GM12878 (cell line): Measurements from ENCODE around the gene PMEL. TPM values are rescaled to one million over a fixed set of nuclear protein-coding genes. Genes with fewer than 3 reads are reported as not detected.
A peak's percentile ranks its signal among the peaks of the same experiment; 100 is the strongest.

Experiments
- ATAC-seq: fragments of 200-7000 bp; cut with Tn5 transposase; 3 replicates; pipeline ENCODE4 v1.9.1; 2020; ENCODE audit warnings: mild to moderate bottlenecking, moderate library complexity
- BruUV-seq: library from RNA; stranded (reverse); fragments of 400-500 nt; replicated peaks from 2 replicates; lab custom pipeline; 2021; lab: Mats Ljungman, UMichigan
- CTCF ChIA-PET: fragments of 300-600 bp; sonication (Branson Sonifier 250); formaldehyde crosslinking; extraction: SDS; loops from one replicate; lab custom pipeline; 2021; ENCODE audit warnings: inconsistent platforms; lab: Yijun Ruan, JAX
- POLR2A ChIA-PET: fragments of 350-600 bp; formaldehyde crosslinking; extraction: SDS; loops from one replicate; lab custom pipeline; 2021; ENCODE audit warnings: inconsistent platforms; lab: Charles Lee
- RAD21 ChIA-PET: fragments of 300-600 bp; sonication (Branson Sonifier 250); formaldehyde crosslinking; loops from one replicate; lab custom pipeline; 2023; ENCODE audit warnings: antibody characterized with exemption; ENCODE audit not compliant: unreplicated experiment; lab: Charles Lee
- SMC1A ChIA-PET: fragments of 300-600 bp; sonication (Branson Sonifier 250); formaldehyde crosslinking; loops from one replicate; lab custom pipeline; 2023; ENCODE audit not compliant: unreplicated experiment, uncharacterized antibody; lab: Charles Lee
- DNase-seq: peaks from one replicate; pipeline ENCODE4 v3.0.0-alpha.2; 2011; ENCODE audit warnings: low read depth, low spot score
- FAIRE-seq: peaks from 3 replicates; lab custom pipeline; 2011; peaks lifted over from hg19 to GRCh38; lab: Jason Lieb, UNC
- H2AFZ ChIP-seq: 2 replicates; pipeline ENCODE4 v1.6.0; 2011; ENCODE audit warnings: low read depth, low read length, control low read depth; ENCODE audit not compliant: control insufficient read depth
- H3K27ac ChIP-seq: 2 replicates; pipeline ENCODE4 v1.5.1; 2011; ENCODE audit warnings: control low read depth; ENCODE audit not compliant: control insufficient read depth, insufficient read depth
- H3K27me3 ChIP-seq, 2 experiments: replicated peaks in 1 of 2; 2 replicates each; pipeline versions ENCODE4 v1.6.0 to v1.6.1; 2011; ENCODE audit warnings: low read length in 1 of 2; ENCODE audit not compliant: control insufficient read depth in 2 of 2, insufficient read depth in 2 of 2
- H3K36me3 ChIP-seq, 2 experiments: 2 replicates each; pipeline ENCODE4 v1.5.1; 2011; ENCODE audit warnings: low read length in 1 of 2; ENCODE audit not compliant: control insufficient read depth in 2 of 2, insufficient read depth in 2 of 2
- H3K4me1 ChIP-seq: 2 replicates; pipeline ENCODE4 v1.6.1; 2011; ENCODE audit warnings: mild to moderate bottlenecking, low read length, moderate library complexity, mixed read lengths; ENCODE audit not compliant: control insufficient read depth, insufficient read depth
- H3K4me2 ChIP-seq: 2 replicates; pipeline ENCODE4 v1.6.0; 2011; ENCODE audit warnings: control low read depth; ENCODE audit not compliant: control insufficient read depth, insufficient read depth
- H3K4me3 ChIP-seq: fragments of 200-600 bp; sonication (generic); 2 replicates; pipeline ENCODE4 v1.5.1; 2016
- H3K79me2 ChIP-seq: 2 replicates; pipeline ENCODE4 v1.6.0; 2011; ENCODE audit warnings: low read length; ENCODE audit not compliant: control insufficient read depth, insufficient read depth
- H3K9ac ChIP-seq: 2 replicates; pipeline ENCODE4 v1.8.0; 2011; ENCODE audit warnings: low read length, control low read depth, mixed read lengths; ENCODE audit not compliant: control insufficient read depth, insufficient read depth
- H3K9me3 ChIP-seq: replicated peaks from 3 replicates; pipeline ENCODE4 v1.5.1; 2011; ENCODE audit warnings: mild to moderate bottlenecking, low read length; ENCODE audit not compliant: control insufficient read depth, insufficient read depth
- H4K20me1 ChIP-seq: 2 replicates; pipeline ENCODE4 v1.6.0; 2011; ENCODE audit not compliant: control insufficient read depth, insufficient read depth
- ASH2L ChIP-seq: fragments of 300-600, 200-600 bp; sonication (generic); IDR thresholded peaks from 2 replicates; pipeline ENCODE4 v1.6.1; 2017; ENCODE audit warnings: low read depth, mild to moderate bottlenecking, borderline replicate concordance
- ATF7 ChIP-seq: fragments of 450-650 bp; IDR thresholded peaks from 2 replicates; pipeline ENCODE4 v1.6.1; 2016; ENCODE audit warnings: low read depth, mild to moderate bottlenecking
- CBX3 ChIP-seq: fragments of 200-600 bp; sonication (generic); IDR thresholded peaks from 2 replicates; pipeline ENCODE4 v1.6.1; 2016; ENCODE audit warnings: low read depth, borderline replicate concordance
- CREM ChIP-seq: IDR thresholded peaks from 2 replicates; pipeline ENCODE4 v1.6.1; 2014; ENCODE audit warnings: antibody characterized with exemption, low read depth
- DPF2 ChIP-seq: fragments of 450-650 bp; IDR thresholded peaks from 2 replicates; pipeline ENCODE4 v1.6.1; 2017; ENCODE audit warnings: mild to moderate bottlenecking
- EP300 ChIP-seq, 2 experiments: fragments of 150-350 bp in 1 of 2; IDR thresholded peaks; 2 replicates each; pipeline ENCODE4 v1.6.1; 2011 to 2012; ENCODE audit warnings: low read depth in 2 of 2, low read length in 2 of 2, borderline replicate concordance in 1 of 2, improper control_type of control experiment in 1 of 2, inconsistent platforms in 1 of 2; ENCODE audit not compliant: control insufficient read depth in 1 of 2
- HDGF ChIP-seq: fragments of 450-650 bp; IDR thresholded peaks from 2 replicates; pipeline ENCODE4 v1.6.1; 2016; ENCODE audit warnings: antibody characterized with exemption
- JUND ChIP-seq: IDR thresholded peaks from 2 replicates; pipeline ENCODE4 v1.6.1; 2012; ENCODE audit warnings: low read depth, mild to moderate bottlenecking, low read length, improper control_type of control experiment, moderate library complexity
- NR2C1 ChIP-seq: fragments of 450-650 bp; IDR thresholded peaks from 2 replicates; pipeline ENCODE4 v1.6.1; 2017; ENCODE audit warnings: antibody characterized with exemption, mild to moderate bottlenecking, moderate library complexity
- NR2F1 ChIP-seq: fragments of 450-650 bp; conservative IDR thresholded peaks from 2 replicates; pipeline ENCODE4 v1.6.1; 2017; ENCODE audit warnings: mild to moderate bottlenecking
- NRF1 ChIP-seq: conservative IDR thresholded peaks from 2 replicates; pipeline ENCODE4 v1.6.1; 2011; ENCODE audit warnings: mild to moderate bottlenecking, low read depth, low read length, improper control_type of control experiment
- POLR2AphosphoS5 ChIP-seq: IDR thresholded peaks from 2 replicates; pipeline ENCODE4 v1.6.1; 2011; ENCODE audit warnings: mild to moderate bottlenecking, low read length, inconsistent platforms
- RBBP5 ChIP-seq: fragments of 200-600 bp; sonication (generic); conservative IDR thresholded peaks from 2 replicates; pipeline ENCODE4 v1.6.1; 2016
- STAT3 ChIP-seq: IDR thresholded peaks from 2 replicates; pipeline ENCODE4 v1.6.1; 2011; ENCODE audit warnings: low read depth, low read length, improper control_type of control experiment
- YY1 ChIP-seq: IDR thresholded peaks from 2 replicates; pipeline ENCODE4 v1.6.1; 2011; ENCODE audit warnings: low read depth, mild to moderate bottlenecking, low read length
- WGBS: methylation state at CpG from one replicate; pipeline ENCODE4 v1.1.6; 2016; ENCODE audit warnings: low lambda C conversion rate; ENCODE audit not compliant: insufficient replicate concordance, insufficient coverage; ENCODE audit errors: missing lambda C conversion rate; 5-methylcytosine and 5-hydroxymethylcytosine counted together
- in situ Hi-C: fragments of 300-500 bp; cut with MboI; formaldehyde crosslinking; loops from 9 replicates; pipeline ENCODE4 v1.14.3; 2018; ENCODE audit warnings: mixed read lengths
- intact Hi-C: fragments of 100-400 bp; cut with micrococcal nuclease; formaldehyde crosslinking; loops from one replicate; pipeline ENCODE4 v1.14.2; 2022; ENCODE audit not compliant: unreplicated experiment
- polyA plus RNA-seq, 11 experiments: library from polyadenylated mRNA; depleted of rRNA in 4 of 11; unstranded in 6 of 11; stranded (reverse) in 5 of 11; fragments of >200 nt; fragmentation: Nextera tagmentation in 4 of 11; fragmentation: Illumina TruSeq in 1 of 11; extraction: Ambion mirVana in 4 of 11; extraction: Trizol in 1 of 11; gene quantifications; 1 replicate in 1 of 11; 2 replicates in 10 of 11; pipeline versions ENCODE4 v1.2.1 to v1.2.3, GENCODE V29; 2011 to 2016; ENCODE audit warnings: inconsistent platforms in 2 of 11, missing spikeins in 2 of 11, low read depth in 1 of 11
- total RNA-seq, 4 experiments: library from RNA; depleted of rRNA in 3 of 4; stranded (reverse); fragments of >200 nt in 3 of 4; fragmentation: Illumina TruSeq in 1 of 4; extraction: Trizol in 1 of 4; gene quantifications; 2 replicates each; pipeline versions ENCODE4 v1.2.1 to v1.2.3, GENCODE V29; 2013 to 2021
- TF ChIP-seq, protein P1 (sequence below): fragments of 450-650 bp; IDR thresholded peaks from 2 replicates; pipeline ENCODE4 v1.6.1; 2016; ENCODE audit warnings: mild to moderate bottlenecking
- TF ChIP-seq, protein P2 (sequence below): IDR thresholded peaks from 2 replicates; pipeline ENCODE4 v1.6.1; 2012; ENCODE audit warnings: low read depth, low read length, improper control_type of control experiment
- TF ChIP-seq, protein P3 (sequence below): IDR thresholded peaks from 2 replicates; pipeline ENCODE4 v1.6.1; 2012; ENCODE audit warnings: low read length, inconsistent platforms

The PMEL gene
- total and polyA plus RNA-seq, 10 of the 15 experiments (the other 5 are each of a cell fraction or from before 2014, with no cell fraction given): 0.32 to 1.6 (median 0.56) TPM

DNA sequence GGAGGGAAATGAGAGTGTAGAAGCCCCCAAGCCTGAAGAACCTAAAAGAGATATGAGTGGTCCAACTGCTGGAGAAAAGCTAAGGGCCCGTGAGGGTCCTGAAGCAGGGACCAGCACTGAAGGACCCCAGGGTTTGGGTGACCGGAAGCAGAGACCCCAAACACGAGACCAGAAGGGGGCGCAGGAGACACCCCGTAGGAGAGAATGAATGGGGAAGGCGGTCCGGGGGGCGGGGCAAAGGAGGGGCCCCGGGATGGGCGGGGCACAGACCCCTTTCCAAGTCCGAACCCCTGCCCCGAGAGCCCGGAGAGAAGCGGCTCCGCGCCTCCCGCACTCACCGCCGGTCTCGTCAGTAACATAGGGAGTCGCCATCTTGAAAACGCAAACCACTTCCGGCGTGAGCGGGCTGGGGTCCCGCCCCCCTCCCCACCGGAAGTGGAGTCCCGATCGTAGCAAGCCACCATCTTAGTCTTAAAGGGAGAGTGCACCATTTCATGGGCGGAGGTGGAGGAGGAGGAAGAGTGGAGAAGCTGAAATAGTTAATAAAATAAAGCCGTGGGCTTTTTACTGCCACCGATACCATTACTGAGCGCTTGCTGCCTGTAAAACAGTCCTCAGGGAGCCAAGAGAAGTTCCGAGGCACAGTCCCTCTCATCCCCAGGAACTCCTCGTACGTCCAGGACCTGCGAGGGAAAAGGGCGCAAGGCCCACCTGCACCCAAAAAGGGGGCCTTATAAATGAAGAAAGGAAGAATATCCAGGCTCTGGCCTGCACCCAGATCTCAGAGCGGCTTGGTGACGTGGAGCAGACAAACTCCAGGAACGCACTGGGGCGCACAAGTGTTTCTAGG, 38.9 kb downstream of the PMEL start:
- Histone ChIP-seq H3K27ac (peak overlapping the region; percentile 96), H3K79me2 (peaks cover 65% of the 10 kb centered on the region), H4K20me1 (no peaks in the 10 kb centered on the region), H3K9me3 (no peaks in the 10 kb centered on the region), H3K4me1 (peaks cover 3% of the 10 kb centered on the region; the same call in 1 of the 2 replicates), H2AFZ (peak overlapping the region; percentile 61), H3K9ac (peak overlapping the region; percentile 99), H3K4me3 (peak overlapping the region; percentile 93), H3K27me3 (no peaks in the 10 kb centered on the region), H3K36me3 (peaks cover 0 to 16% of the 10 kb centered on the region in 2 experiments; a peak in 3 of 4 replicates), H3K4me2 (peak overlapping the region; percentile 98)
- under 1% methylated on average over 40 of the region's 42 CpGs for WGBS
- in situ Hi-C loops (loop anchor here (5.0 kb wide), 1 partner anchor 100 kb away; the partner anchor contains the start of gene DNAJC14), intact Hi-C loops (loop anchor here (1.0 to 5.0 kb wide), 3 partner anchors 110 to 190 kb away; partner anchors contain the start of genes RPL41, RPS26, SARNP and ZC3H10)
- TSS peak; percentile 59 for BruUV-seq
- POLR2A ChIA-PET: interaction anchor here (0.6 to 7.3 kb wide), 20 partner anchors 13 to 1430 kb away, joined by 3 to 66 read pairs (median 4); partner anchors contain the start of genes CD63, DNAJC14, NACA and ORMDL2
- SMC1A ChIA-PET: interaction anchor here (0.6 to 4.8 kb wide), 24 partner anchors 10 to 427 kb away, joined by 3 to 34 read pairs (median 5); partner anchors contain the start of genes DNAJC14, ORMDL2, RAB5B and SARNP
- RAD21 ChIA-PET: interaction anchor here (0.5 to 5.3 kb wide), 17 partner anchors 13 to 197 kb away, joined by 3 to 30 read pairs (median 5); partner anchors contain the start of genes DNAJC14, ORMDL2, PA2G4 and RAB5B
- CTCF ChIA-PET: interaction anchor here (0.5 to 6.8 kb wide), 38 partner anchors 8 to 372 kb away, joined by 3 to 57 read pairs (median 4); partner anchors contain the start of genes CD63, DNAJC14, GDF11 and ORMDL2
- peak; percentile 65 for ATAC-seq
- peak; percentile 81 for DNase-seq
- peak; percentile 52 for FAIRE-seq
- TF ChIP-seq NR2F1: no peak
- peak; percentile 98 for TF ChIP-seq YY1
- TF ChIP-seq CBX3: no peak
- TF ChIP-seq, protein P1, sequence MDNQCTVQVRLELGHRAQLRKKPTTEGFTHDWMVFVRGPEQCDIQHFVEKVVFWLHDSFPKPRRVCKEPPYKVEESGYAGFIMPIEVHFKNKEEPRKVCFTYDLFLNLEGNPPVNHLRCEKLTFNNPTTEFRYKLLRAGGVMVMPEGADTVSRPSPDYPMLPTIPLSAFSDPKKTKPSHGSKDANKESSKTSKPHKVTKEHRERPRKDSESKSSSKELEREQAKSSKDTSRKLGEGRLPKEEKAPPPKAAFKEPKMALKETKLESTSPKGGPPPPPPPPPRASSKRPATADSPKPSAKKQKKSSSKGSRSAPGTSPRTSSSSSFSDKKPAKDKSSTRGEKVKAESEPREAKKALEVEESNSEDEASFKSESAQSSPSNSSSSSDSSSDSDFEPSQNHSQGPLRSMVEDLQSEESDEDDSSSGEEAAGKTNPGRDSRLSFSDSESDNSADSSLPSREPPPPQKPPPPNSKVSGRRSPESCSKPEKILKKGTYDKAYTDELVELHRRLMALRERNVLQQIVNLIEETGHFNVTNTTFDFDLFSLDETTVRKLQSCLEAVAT: peak; percentile 59; the same call in 1 of the 2 replicates
- TF ChIP-seq EP300 (IDR thresholded peaks at IDR 0.05; ENCODE audit: borderline replicate concordance in 1 of 2, control insufficient read depth in 1 of 2, low read depth in 2 of 2, low read length in 2 of 2): peak; percentile 25 to 45; a peak in 1 of 4 replicates
- no peak for TF ChIP-seq JUND
- TF ChIP-seq, protein P2, sequence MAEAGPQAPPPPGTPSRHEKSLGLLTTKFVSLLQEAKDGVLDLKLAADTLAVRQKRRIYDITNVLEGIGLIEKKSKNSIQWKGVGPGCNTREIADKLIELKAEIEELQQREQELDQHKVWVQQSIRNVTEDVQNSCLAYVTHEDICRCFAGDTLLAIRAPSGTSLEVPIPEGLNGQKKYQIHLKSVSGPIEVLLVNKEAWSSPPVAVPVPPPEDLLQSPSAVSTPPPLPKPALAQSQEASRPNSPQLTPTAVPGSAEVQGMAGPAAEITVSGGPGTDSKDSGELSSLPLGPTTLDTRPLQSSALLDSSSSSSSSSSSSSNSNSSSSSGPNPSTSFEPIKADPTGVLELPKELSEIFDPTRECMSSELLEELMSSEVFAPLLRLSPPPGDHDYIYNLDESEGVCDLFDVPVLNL: no peak
- TF ChIP-seq STAT3: no peak
- TF ChIP-seq, protein P3, sequence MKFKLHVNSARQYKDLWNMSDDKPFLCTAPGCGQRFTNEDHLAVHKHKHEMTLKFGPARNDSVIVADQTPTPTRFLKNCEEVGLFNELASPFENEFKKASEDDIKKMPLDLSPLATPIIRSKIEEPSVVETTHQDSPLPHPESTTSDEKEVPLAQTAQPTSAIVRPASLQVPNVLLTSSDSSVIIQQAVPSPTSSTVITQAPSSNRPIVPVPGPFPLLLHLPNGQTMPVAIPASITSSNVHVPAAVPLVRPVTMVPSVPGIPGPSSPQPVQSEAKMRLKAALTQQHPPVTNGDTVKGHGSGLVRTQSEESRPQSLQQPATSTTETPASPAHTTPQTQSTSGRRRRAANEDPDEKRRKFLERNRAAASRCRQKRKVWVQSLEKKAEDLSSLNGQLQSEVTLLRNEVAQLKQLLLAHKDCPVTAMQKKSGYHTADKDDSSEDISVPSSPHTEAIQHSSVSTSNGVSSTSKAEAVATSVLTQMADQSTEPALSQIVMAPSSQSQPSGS: no peak; the same call in 1 of the 2 replicates
- TF ChIP-seq HDGF: no peak
- no peak for TF ChIP-seq NRF1
- no peak for TF ChIP-seq DPF2
- peak; percentile 60 for TF ChIP-seq POLR2AphosphoS5
- peak; percentile 76 for TF ChIP-seq NR2C1
- TF ChIP-seq RBBP5: no peak
- TF ChIP-seq CREM: 0 out of 2 replicates have a peak, but pooled peaks have one; percentile 11
- no peak; the same call in 1 of the 2 replicates for TF ChIP-seq ASH2L
- TF ChIP-seq ATF7: no peak; the same call in 1 of the 2 replicates
